A673 (cell line): ENCODE measurements around the gene GALNS. TPM values are rescaled to one million over a fixed set of nuclear protein-coding genes. Genes with fewer than 3 reads are reported as not detected.

Experiments used
- BruUV-seq: library from RNA; stranded (reverse); fragments of 400-500 nt; replicated peaks from 2 replicates; lab custom pipeline; 2021; lab: Mats Ljungman, UMichigan
- CTCF ChIA-PET: fragments of 300-600 bp; sonication (Branson Sonifier 250); formaldehyde crosslinking; loops from one replicate; lab custom pipeline; 2022; ENCODE audit warnings: antibody characterized with exemption; lab: Charles Lee
- POLR2A ChIA-PET: fragments of 300-600 bp; sonication (Branson Sonifier 250); formaldehyde crosslinking; loops from one replicate; lab custom pipeline; 2022; ENCODE audit warnings: antibody characterized with exemption; ENCODE audit not compliant: low non-redundant PET; lab: Charles Lee
- DNase-seq: peaks from one replicate; pipeline ENCODE4 v3.0.0-alpha.2; 2015; ENCODE audit warnings: low spot score
- H3K27ac ChIP-seq: fragments of 200-600 bp; sonication (generic); 2 replicates; pipeline ENCODE4 v1.5.1; 2016; ENCODE audit warnings: mixed run types, low read depth, mild to moderate bottlenecking, mixed read lengths, antibody characterized with exemption, low read length; ENCODE audit not compliant: poor library complexity, severe bottlenecking
- H3K27me3 ChIP-seq: fragments of 200-600 bp; sonication (generic); replicated peaks from 2 replicates; pipeline ENCODE4 v1.6.1; 2017; ENCODE audit warnings: mixed run types, low read depth, mild to moderate bottlenecking, mixed read lengths, antibody characterized with exemption, low read length; ENCODE audit not compliant: insufficient read depth, poor library complexity
- H3K36me3 ChIP-seq: fragments of 200-600 bp; sonication (generic); 2 replicates; pipeline ENCODE4 v1.6.1; 2016; ENCODE audit warnings: mixed run types, mild to moderate bottlenecking, mixed read lengths, antibody characterized with exemption, low read length; ENCODE audit not compliant: insufficient read depth, poor library complexity, severe bottlenecking
- H3K4me1 ChIP-seq: fragments of 200-600 bp; sonication (generic); 2 replicates; pipeline ENCODE4 v1.6.1; 2017; ENCODE audit warnings: mixed run types, mild to moderate bottlenecking, mixed read lengths, antibody characterized with exemption, low read length; ENCODE audit not compliant: insufficient read depth, poor library complexity, severe bottlenecking
- H3K4me3 ChIP-seq: fragments of 200-600 bp; sonication (generic); 2 replicates; pipeline ENCODE4 v1.5.1; 2016; ENCODE audit warnings: low read depth, mixed run types, mild to moderate bottlenecking, mixed read lengths, low read length; ENCODE audit not compliant: poor library complexity, severe bottlenecking
- H3K9me3 ChIP-seq: fragments of 200-600 bp; sonication (generic); 2 replicates; pipeline ENCODE4 v1.6.1; 2016; ENCODE audit warnings: mixed run types, low read depth, mild to moderate bottlenecking, mixed read lengths, antibody characterized with exemption, low read length; ENCODE audit not compliant: poor library complexity, severe bottlenecking
- CTCF ChIP-seq: fragments of 300-800, 200-600 bp; sonication (generic); conservative IDR thresholded peaks from 2 replicates; pipeline ENCODE4 v1.5.1; 2017; ENCODE audit warnings: low read depth, mild to moderate bottlenecking, antibody characterized with exemption, low read length, moderate library complexity, mixed read lengths
- EZH2 ChIP-seq: fragments of 200-600 bp; sonication (generic); IDR thresholded peaks from 2 replicates; pipeline ENCODE4 v1.6.1; 2017; ENCODE audit warnings: borderline replicate concordance, low read depth, mild to moderate bottlenecking, mixed read lengths, antibody characterized with exemption, low read length; ENCODE audit not compliant: poor library complexity, severe bottlenecking
- intact Hi-C: fragments of 100-400 bp; cut with micrococcal nuclease; formaldehyde crosslinking; loops from one replicate; pipeline ENCODE4 v1.10.0; 2022; ENCODE audit not compliant: unreplicated experiment
- total RNA-seq: library from RNA; stranded (reverse); gene quantifications from 2 replicates; pipeline ENCODE4 v1.2.3, GENCODE V29; 2021

The GALNS gene
- total RNA-seq, 1 experiment from 2014 or later, result 54.8 TPM

DNA sequence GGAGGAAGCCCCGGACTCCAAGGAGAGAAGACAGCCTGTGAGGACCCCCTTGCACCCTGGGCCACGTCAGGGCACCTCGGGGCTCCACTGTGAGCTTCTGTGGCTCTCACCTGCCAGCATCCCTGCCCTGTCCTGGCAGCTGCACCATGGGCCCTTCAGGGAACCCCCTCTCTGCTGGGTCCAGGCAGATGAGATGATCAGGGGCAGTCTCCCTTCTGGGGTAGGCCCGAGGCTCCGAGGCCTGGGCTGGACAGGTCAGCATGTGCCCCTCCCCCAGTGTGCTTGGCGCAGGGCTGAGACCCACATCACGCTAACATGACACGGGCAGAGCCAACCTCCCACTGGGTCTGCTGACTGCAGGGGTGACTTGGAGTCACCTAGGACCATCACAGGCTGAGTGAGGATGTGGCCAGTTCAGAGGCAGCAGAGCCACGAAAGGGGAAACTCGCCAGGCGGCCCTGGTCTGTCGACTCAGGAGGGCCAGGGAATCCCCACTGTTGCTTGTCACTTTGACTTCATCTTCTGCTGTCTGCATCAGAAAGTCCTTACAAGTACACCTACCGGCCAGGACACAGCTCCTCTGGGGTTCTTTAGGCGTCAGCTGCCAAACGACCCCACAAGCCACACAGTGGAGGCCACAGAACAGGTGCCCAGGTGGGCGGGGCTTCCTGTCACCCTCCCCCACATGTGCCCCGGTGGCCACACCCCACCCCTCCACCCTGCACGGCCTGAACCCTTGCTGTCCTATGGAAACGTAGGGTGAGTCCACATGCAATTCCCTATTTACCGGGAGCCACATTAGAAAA is 2.2 kb downstream of the GALNS start:
- no TSS peak for BruUV-seq
- H3K27me3 ChIP-seq, result no peaks in the 10 kb centered on the region
- CTCF ChIA-PET, result no interaction called here
- no peak for DNase-seq
- H3K36me3 ChIP-seq, result peaks cover 2% of the 10 kb centered on the region
- POLR2A ChIA-PET, result no interaction called here
- H3K4me3 ChIP-seq, result no peak overlapping the region
- H3K27ac ChIP-seq, result no peak overlapping the region
- TF ChIP-seq CTCF (no peak), EZH2 (no peak)
- peaks cover 3% of the 10 kb centered on the region for H3K4me1 ChIP-seq
- intact Hi-C loops, result no loop called here
- no peaks in the 10 kb centered on the region for H3K9me3 ChIP-seq

GRCh38 chr16:88853325-88853941 is 3.3 kb downstream of the GALNS start:
- CTCF ChIA-PET, result no interaction called here
- BruUV-seq, result no TSS peak
- no peak overlapping the region for H3K27ac ChIP-seq

DNA sequence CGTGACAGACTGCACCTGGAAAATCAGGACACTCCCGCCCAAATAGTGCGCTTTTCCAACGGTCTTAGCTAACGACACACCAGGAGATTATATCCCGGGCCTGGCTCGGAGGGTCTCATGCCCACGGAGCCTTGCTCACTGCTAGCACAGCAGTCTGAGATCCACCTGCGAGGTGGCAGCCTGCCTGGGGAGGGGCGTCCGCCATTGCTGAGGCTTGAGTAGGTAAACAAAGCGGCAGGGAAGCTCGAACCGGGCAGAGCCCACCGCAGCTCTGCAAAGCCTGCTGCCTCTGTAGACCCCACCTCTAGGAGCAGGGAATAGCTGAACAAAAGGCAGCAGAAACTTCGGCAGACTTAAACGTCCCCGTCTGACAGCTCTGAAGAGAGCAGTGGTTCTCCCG is 5.1 kb downstream of the GALNS start:
- H3K36me3 ChIP-seq, result no peaks in the 10 kb centered on the region
- ChIA-PET CTCF (no interaction called here), POLR2A (no interaction called here)
- H3K27ac ChIP-seq, result no peak overlapping the region
- no peaks in the 10 kb centered on the region for H3K9me3 ChIP-seq
- no peak overlapping the region for H3K4me3 ChIP-seq
- BruUV-seq, result no TSS peak
- TF ChIP-seq EZH2 (no peak), CTCF (no peak)
- no peak for DNase-seq
- intact Hi-C loops, result no loop called here
- no peaks in the 10 kb centered on the region for H3K4me1 ChIP-seq
- no peaks in the 10 kb centered on the region for H3K27me3 ChIP-seq

More at GRCh38 chr16:88853325-88853941, 3.3 kb downstream of the GALNS start:
- intact Hi-C loops, result no loop called here
- DNase-seq, result no peak
- Histone ChIP-seq H3K36me3 (no peaks in the 10 kb centered on the region), H3K4me3 (no peak overlapping the region), H3K27me3 (no peaks in the 10 kb centered on the region), H3K9me3 (no peaks in the 10 kb centered on the region), H3K4me1 (peaks cover 3% of the 10 kb centered on the region)
- TF ChIP-seq CTCF (no peak), EZH2 (no peak)
- POLR2A ChIA-PET, result no interaction called here
